Hepatocyte (in vitro differentiated cells): ENCODE measurements around the gene DEAF1. TPM values are rescaled to one million over a fixed set of nuclear protein-coding genes. Genes with fewer than 3 reads are reported as not detected.

Experiments used
- DNase-seq: peaks from one replicate; pipeline ENCODE4 v3.0.0-alpha.2; 2016; ENCODE audit warnings: low spot score
- H2AFZ ChIP-seq: fragments of 200-600 bp; sonication (generic); 2 replicates; pipeline ENCODE4 v1.6.0; 2016; ENCODE audit warnings: antibody characterized with exemption, mild to moderate bottlenecking
- H3K27ac ChIP-seq: fragments of 200-600 bp; sonication (generic); 2 replicates; pipeline ENCODE4 v1.5.1; 2016; ENCODE audit warnings: mild to moderate bottlenecking
- H3K27me3 ChIP-seq: fragments of 200-600 bp; sonication (generic); 2 replicates; pipeline ENCODE4 v1.6.1; 2016
- H3K36me3 ChIP-seq: fragments of 200-600 bp; sonication (generic); replicated peaks from 2 replicates; pipeline ENCODE4 v1.5.1; 2016; ENCODE audit warnings: low read depth; ENCODE audit not compliant: insufficient read depth
- H3K4me1 ChIP-seq: fragments of 200-600 bp; sonication (generic); 2 replicates; pipeline ENCODE4 v1.5.1; 2016; ENCODE audit warnings: mild to moderate bottlenecking, moderate library complexity; ENCODE audit not compliant: insufficient read depth
- H3K4me2 ChIP-seq: fragments of 200-600 bp; sonication (generic); 2 replicates; pipeline ENCODE4 v1.6.0; 2016
- H3K4me3 ChIP-seq: fragments of 200-600 bp; sonication (generic); 2 replicates; pipeline ENCODE4 v1.5.1; 2016; ENCODE audit warnings: mild to moderate bottlenecking
- H3K79me2 ChIP-seq: fragments of 200-600 bp; sonication (generic); 2 replicates; pipeline ENCODE4 v1.6.0; 2017; ENCODE audit warnings: mild to moderate bottlenecking
- H3K9me2 ChIP-seq: fragments of 200-600 bp; sonication (generic); replicated peaks from 2 replicates; pipeline ENCODE4 v1.6.0; 2017; ENCODE audit warnings: mild to moderate bottlenecking; ENCODE audit not compliant: insufficient read depth
- H3K9me3 ChIP-seq: fragments of 200-600 bp; sonication (generic); 2 replicates; pipeline ENCODE4 v1.5.1; 2016; ENCODE audit warnings: low read depth, mild to moderate bottlenecking
- H4K20me1 ChIP-seq: fragments of 200-600 bp; sonication (generic); 2 replicates; pipeline ENCODE4 v1.6.0; 2016; ENCODE audit warnings: mild to moderate bottlenecking; ENCODE audit not compliant: insufficient read depth, poor library complexity, severe bottlenecking
- EZH2 ChIP-seq: fragments of 200-600 bp; sonication (generic); IDR thresholded peaks from 2 replicates; pipeline ENCODE4 v1.6.1; 2016; ENCODE audit warnings: antibody characterized with exemption, mild to moderate bottlenecking, borderline replicate concordance
- EZH2phosphoT487 ChIP-seq: fragments of 200-600 bp; sonication (generic); IDR thresholded peaks from one replicate; pipeline ENCODE4 v1.6.1; 2018; ENCODE audit warnings: antibody characterized with exemption, mild to moderate bottlenecking, low read depth, moderate library complexity; ENCODE audit not compliant: unreplicated experiment, severe bottlenecking
- WGBS: methylation state at CpG from one replicate; pipeline ENCODE4 v1.1.6; 2016; ENCODE audit warnings: low lambda C conversion rate; ENCODE audit errors: missing lambda C conversion rate; 5-methylcytosine and 5-hydroxymethylcytosine counted together
- polyA plus RNA-seq: library from polyadenylated mRNA; unstranded; fragments of >200 nt; fragmentation: Nextera tagmentation; extraction: Ambion mirVana; gene quantifications from 2 replicates; pipeline ENCODE4 v1.2.1, GENCODE V29; 2016
- total RNA-seq: library from RNA; depleted of rRNA; stranded (reverse); fragments of >200 nt; gene quantifications from 2 replicates; pipeline ENCODE4 v1.2.3, GENCODE V29; 2014
- TF ChIP-seq, protein P1 (sequence below): fragments of 200-600 bp; sonication (generic); IDR thresholded peaks from 2 replicates; pipeline ENCODE4 v1.5.1; 2016; ENCODE audit warnings: antibody characterized with exemption, mild to moderate bottlenecking; ENCODE audit not compliant: poor library complexity

The DEAF1 gene
- total and polyA plus RNA-seq, 2 experiments from 2014 or later: 27.2 to 59.1 TPM

DNA sequence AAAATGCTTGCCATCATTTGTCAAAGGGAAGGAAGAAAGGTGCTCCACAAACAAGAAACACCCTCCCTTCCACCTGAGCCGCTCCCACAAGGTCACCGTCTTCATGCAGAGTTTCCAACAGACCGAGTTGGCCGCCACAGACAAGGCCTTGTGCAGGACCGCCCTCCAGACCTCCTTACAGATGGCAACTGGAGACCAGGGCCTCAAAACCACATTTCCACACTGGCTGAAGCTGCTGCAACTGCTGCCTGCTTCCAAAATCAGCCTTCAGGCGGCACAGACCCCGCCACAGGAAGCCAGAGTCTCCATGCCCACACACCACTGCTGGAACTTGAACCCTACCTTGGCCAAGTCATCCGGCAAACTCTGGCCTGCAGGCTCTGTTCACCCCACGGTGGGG is 6.3 kb downstream of the DEAF1 start:
- Histone ChIP-seq H3K4me2 (no peak overlapping the region), H3K9me2 (no peaks in the 10 kb centered on the region), H4K20me1 (peaks cover 14% of the 10 kb centered on the region), H3K36me3 (no peaks in the 10 kb centered on the region), H3K4me3 (no peak overlapping the region), H3K27me3 (no peaks in the 10 kb centered on the region), H3K9me3 (no peaks in the 10 kb centered on the region), H3K79me2 (peaks cover 38% of the 10 kb centered on the region), H3K27ac (no peak overlapping the region), H3K4me1 (peaks cover 10% of the 10 kb centered on the region), H2AFZ (no peak overlapping the region)
- no peak for DNase-seq
- WGBS: 88% methylated on average over 9 of the region's 9 CpGs
- TF ChIP-seq EZH2 (no peak), EZH2phosphoT487 (no peak)
- TF ChIP-seq, protein P1, sequence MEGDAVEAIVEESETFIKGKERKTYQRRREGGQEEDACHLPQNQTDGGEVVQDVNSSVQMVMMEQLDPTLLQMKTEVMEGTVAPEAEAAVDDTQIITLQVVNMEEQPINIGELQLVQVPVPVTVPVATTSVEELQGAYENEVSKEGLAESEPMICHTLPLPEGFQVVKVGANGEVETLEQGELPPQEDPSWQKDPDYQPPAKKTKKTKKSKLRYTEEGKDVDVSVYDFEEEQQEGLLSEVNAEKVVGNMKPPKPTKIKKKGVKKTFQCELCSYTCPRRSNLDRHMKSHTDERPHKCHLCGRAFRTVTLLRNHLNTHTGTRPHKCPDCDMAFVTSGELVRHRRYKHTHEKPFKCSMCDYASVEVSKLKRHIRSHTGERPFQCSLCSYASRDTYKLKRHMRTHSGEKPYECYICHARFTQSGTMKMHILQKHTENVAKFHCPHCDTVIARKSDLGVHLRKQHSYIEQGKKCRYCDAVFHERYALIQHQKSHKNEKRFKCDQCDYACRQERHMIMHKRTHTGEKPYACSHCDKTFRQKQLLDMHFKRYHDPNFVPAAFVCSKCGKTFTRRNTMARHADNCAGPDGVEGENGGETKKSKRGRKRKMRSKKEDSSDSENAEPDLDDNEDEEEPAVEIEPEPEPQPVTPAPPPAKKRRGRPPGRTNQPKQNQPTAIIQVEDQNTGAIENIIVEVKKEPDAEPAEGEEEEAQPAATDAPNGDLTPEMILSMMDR: no peak

DNA sequence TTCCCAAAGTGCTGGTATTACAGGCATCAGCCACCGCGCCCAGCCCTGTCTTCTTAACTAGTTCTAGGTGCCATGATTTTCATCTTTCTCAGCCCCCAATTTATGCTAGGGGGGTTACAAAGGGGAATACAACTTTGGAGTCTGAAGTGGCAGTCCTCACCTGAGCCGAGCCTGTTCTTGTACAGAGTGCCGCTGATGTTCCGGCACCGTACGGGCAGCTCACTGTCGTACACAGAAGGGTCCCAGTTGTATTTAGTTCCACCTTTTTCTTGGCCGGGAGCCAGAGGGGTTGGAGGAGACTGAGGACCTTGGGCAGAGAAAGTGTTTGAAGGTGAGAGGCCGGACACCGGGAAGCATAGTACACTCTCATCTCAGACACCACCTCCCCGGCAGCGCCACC is 7.3 kb downstream of the DEAF1 start:
- Histone ChIP-seq H3K79me2 (peaks cover 29% of the 10 kb centered on the region), H3K4me2 (no peak overlapping the region), H3K4me3 (no peak overlapping the region), H3K4me1 (peaks cover under 1% of the 10 kb centered on the region), H3K9me2 (no peaks in the 10 kb centered on the region), H3K9me3 (no peaks in the 10 kb centered on the region), H4K20me1 (peaks cover 5% of the 10 kb centered on the region), H2AFZ (no peak overlapping the region), H3K27me3 (no peaks in the 10 kb centered on the region), H3K27ac (no peak overlapping the region), H3K36me3 (no peaks in the 10 kb centered on the region)
- TF ChIP-seq EZH2phosphoT487 (no peak), EZH2 (no peak)
- TF ChIP-seq, protein P1: no peak
- WGBS: 98% methylated on average over 13 of the region's 13 CpGs
- DNase-seq: no peak

DNA sequence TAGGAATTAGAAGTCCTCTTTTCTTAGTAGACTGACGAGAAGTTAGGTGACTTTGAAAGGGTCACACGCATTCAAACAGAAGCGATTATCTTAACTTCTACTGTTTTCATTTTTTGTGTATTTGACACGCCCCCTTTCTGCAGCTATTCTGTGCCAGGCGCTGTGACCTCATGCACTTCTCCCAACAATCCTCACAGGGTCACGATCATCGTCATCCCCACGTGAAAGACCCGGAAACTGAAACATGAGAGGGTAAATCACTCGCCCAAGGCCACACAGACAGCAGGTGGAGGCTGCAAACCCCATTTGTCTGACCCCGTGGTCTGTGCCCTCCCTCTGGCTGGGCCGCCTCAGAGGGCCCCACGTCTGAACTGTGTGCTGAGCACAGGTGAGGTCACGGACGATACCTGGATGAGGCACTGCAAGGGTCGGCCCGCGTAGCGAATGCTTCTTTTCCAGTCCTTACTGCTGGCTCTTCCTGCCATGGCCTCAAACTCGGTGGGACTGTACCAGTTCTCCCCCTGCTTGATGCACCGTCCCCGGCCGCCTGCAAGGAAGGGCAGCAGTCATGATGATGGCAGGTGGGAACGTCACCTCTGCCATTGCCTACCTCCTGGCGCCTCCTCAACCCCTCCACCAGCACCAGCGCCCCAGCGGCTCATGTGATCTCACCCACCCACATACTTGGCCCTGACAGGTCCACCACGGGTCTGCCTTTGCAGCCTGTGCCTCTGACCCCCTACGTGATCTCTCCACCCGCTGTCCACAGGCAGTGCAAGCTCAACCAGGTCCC is 8.4 kb downstream of the DEAF1 start:
- Histone ChIP-seq H3K79me2 (peaks cover 18% of the 10 kb centered on the region), H3K27me3 (no peaks in the 10 kb centered on the region), H3K9me2 (no peaks in the 10 kb centered on the region), H3K9me3 (no peaks in the 10 kb centered on the region), H3K4me2 (no peak overlapping the region), H3K36me3 (no peaks in the 10 kb centered on the region), H4K20me1 (peaks cover 5% of the 10 kb centered on the region), H3K27ac (no peak overlapping the region), H2AFZ (no peak overlapping the region), H3K4me3 (no peak overlapping the region), H3K4me1 (no peaks in the 10 kb centered on the region)
- DNase-seq: no peak
- 95% methylated on average over 30 of the region's 30 CpGs for WGBS
- TF ChIP-seq EZH2phosphoT487: no peak
- TF ChIP-seq, protein P1: no peak
- TF ChIP-seq EZH2: no peak
